Endodermal cell (in vitro differentiated cells): ENCODE measurements around the gene TBX3. TPM values are rescaled to one million over a fixed set of nuclear protein-coding genes. Genes with fewer than 3 reads are reported as not detected.

ENCODE experiments used
- DNase-seq: peaks from one replicate; pipeline ENCODE4 v3.0.0-alpha.2; 2017
- H3K27ac ChIP-seq: 2 replicates; pipeline ENCODE4 v1.5.1; 2013; ENCODE audit warnings: mild to moderate bottlenecking, low read depth, low read length, moderate library complexity
- H3K27me3 ChIP-seq: 2 replicates; pipeline ENCODE4 v1.6.1; 2013; ENCODE audit warnings: mild to moderate bottlenecking, low read length, moderate library complexity; ENCODE audit not compliant: insufficient read depth, control insufficient read depth, poor library complexity, severe bottlenecking
- H3K36me3 ChIP-seq: 2 replicates; pipeline ENCODE4 v1.7.0; 2013; ENCODE audit warnings: mild to moderate bottlenecking, low read length, moderate library complexity; ENCODE audit not compliant: control insufficient read depth, insufficient read depth
- H3K4me1 ChIP-seq: one replicate; pipeline ENCODE4 v1.7.0; 2013; ENCODE audit warnings: low read length; ENCODE audit not compliant: control insufficient read depth, insufficient read depth
- H3K4me3 ChIP-seq: 2 replicates; pipeline ENCODE4 v1.5.1; 2013; ENCODE audit warnings: mild to moderate bottlenecking, low read length, moderate library complexity
- H3K9ac ChIP-seq: 2 replicates; pipeline ENCODE4 v1.6.1; 2013; ENCODE audit warnings: mild to moderate bottlenecking, low read length, moderate library complexity; ENCODE audit not compliant: poor library complexity, severe bottlenecking; ENCODE audit errors: extremely low read depth
- H3K9me3 ChIP-seq: 2 replicates; pipeline ENCODE4 v1.6.1; 2013; ENCODE audit warnings: mild to moderate bottlenecking, low read length, moderate library complexity; ENCODE audit not compliant: control insufficient read depth
- H3K27ac Mint-ChIP-seq: 2 replicates; pipeline ENCODE4 v1.8.0; 2020; ENCODE audit warnings: mixed read lengths
- H3K27me3 Mint-ChIP-seq: 2 replicates; pipeline ENCODE4 v1.8.0; 2021; ENCODE audit warnings: mild to moderate bottlenecking, mixed read lengths; ENCODE audit not compliant: insufficient read depth
- H3K36me3 Mint-ChIP-seq: 2 replicates; pipeline ENCODE4 v1.8.0; 2020; ENCODE audit warnings: low read depth, mixed read lengths
- H3K4me1 Mint-ChIP-seq: 2 replicates; pipeline ENCODE4 v1.8.0; 2020; ENCODE audit warnings: mixed read lengths
- H3K4me3 Mint-ChIP-seq: 2 replicates; pipeline ENCODE4 v1.8.0; 2020; ENCODE audit warnings: mild to moderate bottlenecking, moderate library complexity, mixed read lengths
- H3K9me3 Mint-ChIP-seq: 2 replicates; pipeline ENCODE4 v1.8.0; 2020; ENCODE audit warnings: mild to moderate bottlenecking, mixed read lengths
- CTCF ChIP-seq: fragments of 200-600 bp; sonication (generic); conservative IDR thresholded peaks from 2 replicates; pipeline ENCODE4 v1.5.0; 2021; ENCODE audit warnings: antibody characterized with exemption, mild to moderate bottlenecking
- WGBS, 2 experiments: methylation state at CpG; one replicate each; pipeline versions ENCODE4 v1.1.5 to v1.1.7; 2013; ENCODE audit warnings: missing lambda C conversion rate in 2 of 2, mixed read lengths in 1 of 2; ENCODE audit not compliant: insufficient coverage in 1 of 2, insufficient read length in 1 of 2; 5-methylcytosine and 5-hydroxymethylcytosine counted together
- total RNA-seq, 2 donors: library from RNA; stranded (reverse); fragmentation: NEBNext Ultra II Directional in 1 of 2; extraction: Animal tissue kit (Norgen Biotek cat#: 25700) in 1 of 2; gene quantifications; 2 replicates in 1 of 2; 3 replicates in 1 of 2; pipeline ENCODE4 v1.2.1, GENCODE V29; 2021

The TBX3 gene
- total RNA-seq, 2 donors from 2014 or later, result 80.8 to 88.1 TPM

GRCh38 chr12:114671066-114671442 is 12.9 kb downstream of the TBX3 start:
- Histone ChIP-seq H3K9ac (no peak overlapping the region), H3K4me3 (no peak overlapping the region), H3K27ac (no peak overlapping the region), H3K4me1 (peaks cover 9% of the 10 kb centered on the region), H3K36me3 (peaks cover 22% of the 10 kb centered on the region), H3K9me3 (no peaks in the 10 kb centered on the region), H3K27me3 (peaks cover 91% of the 10 kb centered on the region)
- no peak for DNase-seq
- Mint-ChIP-seq H3K27ac (no peak overlapping the region), H3K36me3 (peaks cover 47% of the 10 kb centered on the region), H3K27me3 (peaks cover 92% of the 10 kb centered on the region), H3K9me3 (no peaks in the 10 kb centered on the region), H3K4me3 (peak overlapping the region; percentile 43), H3K4me1 (peaks cover 57% of the 10 kb centered on the region)
- no peak for TF ChIP-seq CTCF
- WGBS, 2 experiments, result 56% methylated on average over 3 of the region's 4 CpGs; no CpG with 5 or more reads in 1 of the 2 experiments

GRCh38 chr12:114670291-114670980 is 13.5 kb downstream of the TBX3 start:
- no peak for TF ChIP-seq CTCF

GRCh38 chr12:114669401-114670290 is 14.3 kb downstream of the TBX3 start:
- H3K9me3 Mint-ChIP-seq, result no peaks in the 10 kb centered on the region
- Histone ChIP-seq H3K4me3 (peak overlapping the region; percentile 65), H3K27me3 (peaks cover 89% of the 10 kb centered on the region), H3K4me1 (peaks cover 9% of the 10 kb centered on the region), H3K9me3 (no peaks in the 10 kb centered on the region), H3K9ac (no peak overlapping the region), H3K36me3 (peaks cover 10% of the 10 kb centered on the region), H3K27ac (no peak overlapping the region)
- DNase-seq, result peak; percentile 75
- 4 to 6% methylated on average over 21 to 32 of the region's 33 CpGs for WGBS, 2 experiments
- H3K4me3 Mint-ChIP-seq, result peak overlapping the region; percentile 61
- H3K27me3 Mint-ChIP-seq, result peaks cover 91% of the 10 kb centered on the region
- H3K27ac Mint-ChIP-seq, result peak overlapping the region; percentile 46
- H3K36me3 Mint-ChIP-seq, result peaks cover 33% of the 10 kb centered on the region
- no peak for TF ChIP-seq CTCF
- peaks cover 51% of the 10 kb centered on the region for H3K4me1 Mint-ChIP-seq

More at GRCh38 chr12:114670291-114670980, 13.5 kb downstream of the TBX3 start:
- 0 to 18% methylated on average over 1 to 2 of the region's 3 CpGs for WGBS, 2 experiments
- no peak overlapping the region for H3K27ac ChIP-seq
- peaks cover 17% of the 10 kb centered on the region for H3K36me3 ChIP-seq
- H3K9ac ChIP-seq, result no peak overlapping the region
- no peak for DNase-seq
- H3K9me3 Mint-ChIP-seq, result no peaks in the 10 kb centered on the region
- no peak overlapping the region for H3K4me3 ChIP-seq
- H3K27me3 Mint-ChIP-seq, result peaks cover 92% of the 10 kb centered on the region
- H3K9me3 ChIP-seq, result no peaks in the 10 kb centered on the region
- H3K4me1 ChIP-seq, result peaks cover 9% of the 10 kb centered on the region
- H3K4me3 Mint-ChIP-seq, result peak overlapping the region; percentile 61
- H3K27ac Mint-ChIP-seq, result no peak overlapping the region
- peaks cover 51% of the 10 kb centered on the region for H3K4me1 Mint-ChIP-seq
- H3K27me3 ChIP-seq, result peaks cover 91% of the 10 kb centered on the region
- peaks cover 41% of the 10 kb centered on the region for H3K36me3 Mint-ChIP-seq
